T-helper 1 cell treated with Interleukin-12 subunit alpha and Interleukin-12 subunit beta and Interleukin-4 antibody, amounts not matched to agents 30 ng/mL and 1 ng/mL, for 36 hours (primary cell): ENCODE results near the gene TRIM37. TPM values are rescaled to one million over a fixed set of nuclear protein-coding genes. Genes with fewer than 3 reads are reported as not detected.
"Not testable (repeated sequence)": the region's sequence is repeated elsewhere in the genome, so short reads cannot be mapped to it uniquely, and the experiment has no call there.

ENCODE experiments used
- intact Hi-C: fragments of 100-400 bp; cut with micrococcal nuclease; formaldehyde crosslinking; loops from one replicate; pipeline ENCODE4 v1.15.1; 2024
- total RNA-seq: library from RNA; stranded (reverse); gene quantifications from 2 replicates; pipeline ENCODE4 v1.2.3, GENCODE V29; 2022

Gene TRIM37, protein sequence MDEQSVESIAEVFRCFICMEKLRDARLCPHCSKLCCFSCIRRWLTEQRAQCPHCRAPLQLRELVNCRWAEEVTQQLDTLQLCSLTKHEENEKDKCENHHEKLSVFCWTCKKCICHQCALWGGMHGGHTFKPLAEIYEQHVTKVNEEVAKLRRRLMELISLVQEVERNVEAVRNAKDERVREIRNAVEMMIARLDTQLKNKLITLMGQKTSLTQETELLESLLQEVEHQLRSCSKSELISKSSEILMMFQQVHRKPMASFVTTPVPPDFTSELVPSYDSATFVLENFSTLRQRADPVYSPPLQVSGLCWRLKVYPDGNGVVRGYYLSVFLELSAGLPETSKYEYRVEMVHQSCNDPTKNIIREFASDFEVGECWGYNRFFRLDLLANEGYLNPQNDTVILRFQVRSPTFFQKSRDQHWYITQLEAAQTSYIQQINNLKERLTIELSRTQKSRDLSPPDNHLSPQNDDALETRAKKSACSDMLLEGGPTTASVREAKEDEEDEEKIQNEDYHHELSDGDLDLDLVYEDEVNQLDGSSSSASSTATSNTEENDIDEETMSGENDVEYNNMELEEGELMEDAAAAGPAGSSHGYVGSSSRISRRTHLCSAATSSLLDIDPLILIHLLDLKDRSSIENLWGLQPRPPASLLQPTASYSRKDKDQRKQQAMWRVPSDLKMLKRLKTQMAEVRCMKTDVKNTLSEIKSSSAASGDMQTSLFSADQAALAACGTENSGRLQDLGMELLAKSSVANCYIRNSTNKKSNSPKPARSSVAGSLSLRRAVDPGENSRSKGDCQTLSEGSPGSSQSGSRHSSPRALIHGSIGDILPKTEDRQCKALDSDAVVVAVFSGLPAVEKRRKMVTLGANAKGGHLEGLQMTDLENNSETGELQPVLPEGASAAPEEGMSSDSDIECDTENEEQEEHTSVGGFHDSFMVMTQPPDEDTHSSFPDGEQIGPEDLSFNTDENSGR
- 24.9 and 26.3 TPM in 2 replicates for total RNA-seq

DNA sequence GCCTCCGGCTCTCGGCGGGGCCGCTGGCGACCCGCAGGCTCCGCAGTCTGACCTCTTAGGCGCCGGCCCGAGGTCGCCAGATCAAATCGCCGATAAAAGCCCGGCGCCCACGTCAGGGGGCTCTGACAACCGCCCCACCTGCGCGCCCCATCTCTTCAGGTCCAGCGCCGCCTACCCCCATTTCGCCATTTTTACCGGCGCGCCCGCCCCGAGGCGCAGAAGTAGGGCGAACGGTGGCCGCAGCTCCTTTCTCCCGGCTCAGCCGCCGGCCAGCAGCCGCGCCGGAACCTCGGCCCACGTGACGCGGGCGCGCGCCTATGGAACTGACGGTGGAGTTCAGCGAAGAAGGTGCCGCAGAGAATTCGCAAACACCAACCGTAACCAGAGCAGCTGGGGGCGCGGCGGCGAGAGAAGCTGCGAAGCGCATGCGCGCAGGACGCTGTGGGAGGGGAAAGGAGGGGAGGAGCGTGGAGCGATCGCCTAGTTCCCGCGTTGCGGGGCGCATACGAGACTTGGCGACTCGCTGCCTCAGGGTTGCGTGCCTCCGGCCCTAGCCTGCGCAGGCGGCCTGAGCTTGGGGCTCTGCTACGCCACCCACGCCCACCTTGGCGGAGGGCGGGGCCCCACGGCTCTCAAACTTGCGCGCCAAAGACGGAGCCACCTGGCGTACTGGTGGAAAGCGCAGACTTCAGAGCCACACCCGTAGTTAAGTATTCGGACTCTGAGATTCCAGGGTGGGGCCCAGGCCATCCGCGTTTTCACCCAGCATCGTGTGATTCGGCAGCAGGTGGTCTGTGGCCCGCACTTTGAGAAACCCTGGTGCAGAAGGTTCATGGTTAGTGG lies at the start of gene TRIM37:
Gene TRIM37 (minus strand): TSS at position 418 of the 843 bp plus-strand sequence. CDS start 419 bp downstream, outside the sequence.
- intact Hi-C loops: loop anchor here (1.0 to 10.0 kb wide), 16 partner anchors 49 to 1571 kb away; partner anchors contain the start of genes BCAS3, CLTC, DHX40 and GDPD1

DNA sequence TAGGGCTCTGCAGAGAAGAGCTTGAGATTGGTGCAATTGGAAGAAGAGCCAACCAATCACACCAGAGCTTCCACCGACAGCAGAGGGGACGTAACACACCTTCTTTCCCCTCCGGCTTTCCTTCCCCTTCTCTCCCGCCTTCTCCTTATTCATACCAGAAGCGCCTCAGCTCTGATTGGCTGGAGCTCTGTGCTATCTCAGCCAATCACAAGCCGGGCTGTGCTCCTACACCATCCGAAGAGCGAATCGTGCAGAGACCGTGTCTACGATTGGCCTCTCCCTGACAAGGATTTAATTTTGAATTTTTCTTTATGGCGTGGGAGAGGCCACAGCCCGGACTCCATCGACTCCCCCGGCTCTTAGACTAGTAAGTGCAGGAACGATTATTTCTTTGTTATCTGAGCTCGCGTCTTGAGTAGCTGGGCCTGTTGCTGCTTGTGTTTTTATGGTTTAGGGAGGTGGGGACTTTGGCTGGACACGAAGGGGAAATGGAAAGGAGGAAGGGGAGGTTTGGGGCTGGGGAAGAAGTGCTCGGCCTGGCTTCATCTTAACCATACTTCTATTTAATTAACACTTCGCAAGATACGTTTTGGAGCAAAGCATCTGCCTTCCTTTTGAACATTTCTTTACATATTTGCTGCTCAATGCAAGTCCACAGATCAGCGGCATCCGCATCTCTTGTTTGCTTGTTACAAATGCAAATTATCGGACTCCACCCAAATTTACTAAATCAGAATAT lies 48.9 kb upstream of the TRIM37 start, which contains the start of gene PRR11:
Gene PRR11 (plus strand): TSS at position 308 of the 739 bp plus-strand sequence. CDS start 14,007 bp downstream, outside the sequence.
- intact Hi-C loops: loop anchor here (1.0 to 5.0 kb wide), 15 partner anchors 49 to 1305 kb away; partner anchors contain the start of genes CLTC, GDPD1, MRPS23 and PTRH2

DNA sequence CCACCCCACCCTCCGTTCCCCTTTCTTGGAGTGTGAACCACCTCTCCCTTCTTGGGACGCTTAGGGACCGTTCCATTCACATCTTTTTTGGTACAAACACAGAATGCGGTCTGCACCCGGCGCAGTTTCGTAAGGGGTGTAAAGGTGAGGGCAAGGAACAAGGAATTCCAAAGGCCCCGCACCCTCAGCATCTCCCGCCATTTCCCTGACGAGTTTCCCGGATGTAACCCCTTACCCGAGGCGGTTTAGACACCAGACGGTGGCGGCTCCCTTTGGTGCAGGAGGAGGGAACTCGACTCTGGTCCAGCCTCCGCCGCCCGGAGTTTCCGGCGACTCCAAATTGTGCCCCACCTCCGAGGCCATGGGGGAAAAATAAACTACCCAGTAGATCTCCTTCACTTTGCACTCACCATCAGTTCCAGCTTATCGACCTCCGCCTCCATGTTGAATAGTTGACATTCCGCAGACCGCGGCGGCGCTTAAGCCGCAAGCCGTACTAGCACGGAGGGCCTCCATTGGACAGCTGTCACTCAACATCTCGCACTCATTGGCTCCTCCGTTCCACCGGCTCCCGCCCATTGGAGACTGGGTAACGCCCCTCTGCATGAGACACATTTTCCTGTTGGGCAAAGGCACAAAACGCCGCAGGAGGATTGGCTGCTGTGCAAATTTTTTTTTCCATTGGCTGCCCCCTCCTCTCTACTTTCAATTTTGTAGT lies 48.2 kb upstream of the TRIM37 start, which contains the start of gene SKA2:
Gene SKA2 (minus strand): TSS at position 466 of the 718 bp plus-strand sequence. CDS start 23 bp downstream, at position 443.
- intact Hi-C loops: loop anchor here (1.0 to 5.0 kb wide), 15 partner anchors 49 to 1304 kb away; partner anchors contain the start of genes CLTC, GDPD1, MRPS23 and PTRH2

DNA sequence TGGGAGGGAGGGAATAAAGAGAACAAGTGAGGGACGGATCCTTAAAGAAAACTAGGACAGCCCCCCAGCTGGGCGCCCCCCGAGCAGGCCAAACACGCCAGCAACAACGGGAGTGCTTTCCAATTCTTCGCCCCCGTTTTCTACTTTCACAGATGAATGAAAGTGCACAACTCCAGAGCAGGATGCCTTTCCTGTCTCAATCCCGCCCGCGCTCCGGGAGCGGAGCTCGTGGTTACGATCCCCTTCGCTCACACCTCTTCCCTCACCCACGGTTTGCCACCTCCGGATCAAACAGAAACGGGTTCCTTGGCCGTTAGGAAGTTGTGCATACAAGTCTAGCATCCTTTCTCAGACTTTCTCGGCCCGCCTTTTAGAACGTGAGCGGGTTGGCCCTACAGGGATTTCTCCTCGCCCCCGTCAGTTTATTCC lies 47.6 kb upstream of the TRIM37 start:
- intact Hi-C loops: loop anchor here (2.0 kb wide), 3 partner anchors 412 to 1304 kb away; partner anchors contain the start of genes MRPS23 and USP32

DNA sequence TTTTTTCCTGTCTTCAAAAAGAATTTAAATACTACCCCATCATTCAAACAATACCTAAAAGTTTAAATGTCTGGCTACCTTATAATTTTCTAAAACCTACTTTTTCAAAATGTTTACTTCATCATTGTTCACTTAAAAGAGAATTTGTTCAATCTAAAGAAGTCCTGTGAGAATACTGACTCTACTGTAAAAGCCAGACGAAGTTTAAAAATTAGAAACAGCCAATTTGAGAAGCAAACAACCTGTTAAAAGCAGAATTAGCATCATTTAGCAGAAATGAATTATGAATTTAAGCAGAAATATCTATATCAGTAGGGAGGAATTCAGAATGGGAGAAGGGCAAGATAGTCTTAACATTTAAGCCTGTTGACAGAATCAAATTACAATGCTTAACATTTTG lies 46.2 kb upstream of the TRIM37 start:
- intact Hi-C loops: no loop called here

DNA sequence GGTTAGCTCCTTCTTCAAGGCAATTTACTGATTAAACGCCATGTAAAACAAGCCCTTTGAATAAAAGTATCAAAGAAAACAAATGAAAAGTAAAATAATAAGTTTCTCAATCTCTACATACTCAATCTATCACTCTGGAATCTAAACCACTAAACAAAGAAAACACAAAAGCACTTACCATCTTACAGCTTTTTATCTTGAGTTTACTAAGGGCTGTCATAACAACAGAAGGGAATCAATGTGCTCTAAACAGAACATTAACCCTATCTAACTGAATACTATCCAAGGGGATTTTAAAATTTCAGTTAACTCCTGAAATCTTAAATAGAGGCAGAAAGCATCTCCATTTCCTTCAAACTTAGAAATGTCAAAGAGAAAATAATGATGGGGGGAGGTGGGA lies 44.9 kb upstream of the TRIM37 start:
- intact Hi-C loops: no loop called here

DNA sequence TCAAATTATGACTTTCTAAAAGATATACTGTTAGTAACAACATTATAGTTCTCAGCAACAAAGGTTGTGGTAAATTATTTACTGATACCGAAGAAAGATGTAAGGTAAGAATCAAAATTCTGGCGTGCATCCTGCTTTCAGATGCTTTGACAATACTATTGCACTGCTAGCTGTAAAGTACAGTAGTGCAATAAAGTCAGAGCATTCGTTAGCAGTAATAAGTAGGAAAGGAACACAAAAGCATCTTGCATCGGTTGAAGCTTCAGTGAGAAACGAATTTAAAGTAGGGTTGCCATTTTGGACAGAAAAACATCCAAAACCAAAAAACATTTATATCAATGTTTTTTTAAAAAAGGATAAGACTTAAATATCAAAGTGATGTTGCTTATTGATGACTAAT lies 44.3 kb upstream of the TRIM37 start:
- intact Hi-C loops: no loop called here

DNA sequence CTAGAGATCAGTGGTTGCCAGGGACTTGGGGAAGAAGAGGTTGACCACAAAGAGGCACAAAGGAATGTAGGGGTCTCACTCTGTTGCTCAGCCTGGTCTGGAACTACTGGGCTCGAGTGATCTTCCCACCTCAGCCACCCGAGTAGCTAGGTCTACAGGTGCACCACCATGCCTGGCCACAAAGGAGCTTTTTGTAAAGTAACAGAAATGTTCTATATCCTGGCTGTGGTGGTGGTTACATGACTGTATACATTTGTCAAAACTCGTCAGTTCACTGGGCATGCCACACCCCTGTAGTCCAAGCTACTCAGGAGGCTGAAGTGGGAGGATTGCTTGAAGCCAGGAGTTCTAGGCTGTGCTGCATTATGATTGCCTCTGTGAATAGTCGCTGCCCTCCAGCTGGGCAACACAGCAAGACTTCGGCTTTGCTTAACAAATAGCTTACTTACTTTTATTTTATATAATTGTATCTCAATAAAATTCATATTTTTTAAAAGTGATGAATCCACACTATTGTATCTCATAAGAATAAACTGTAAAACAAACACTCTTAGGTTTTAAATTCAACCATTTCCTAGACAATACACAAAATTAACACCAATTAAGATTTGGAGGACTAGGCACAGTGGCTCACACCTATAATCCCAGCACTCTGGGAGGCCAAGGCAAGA lies 43.3 kb upstream of the TRIM37 start:
- intact Hi-C loops: no loop called here

DNA sequence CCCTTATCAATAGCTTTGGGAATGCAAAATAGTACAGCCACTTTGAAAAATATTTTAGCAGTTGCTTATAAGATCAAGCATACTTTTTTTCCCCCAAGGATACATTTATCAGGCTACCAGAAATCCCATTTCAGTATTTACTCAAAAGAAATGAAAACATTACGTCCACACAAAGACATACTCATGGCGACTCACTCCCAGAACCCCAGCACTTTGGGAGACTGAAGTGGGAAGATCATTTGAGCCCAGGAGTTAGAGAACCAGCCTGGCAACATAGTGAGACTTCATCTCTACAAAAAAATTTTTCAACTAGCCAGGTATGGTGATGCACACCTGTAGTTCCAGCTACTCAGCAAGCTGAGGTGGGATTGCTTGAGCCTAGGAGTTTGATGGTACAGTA lies 42.4 kb upstream of the TRIM37 start:
- intact Hi-C loops: no loop called here

DNA sequence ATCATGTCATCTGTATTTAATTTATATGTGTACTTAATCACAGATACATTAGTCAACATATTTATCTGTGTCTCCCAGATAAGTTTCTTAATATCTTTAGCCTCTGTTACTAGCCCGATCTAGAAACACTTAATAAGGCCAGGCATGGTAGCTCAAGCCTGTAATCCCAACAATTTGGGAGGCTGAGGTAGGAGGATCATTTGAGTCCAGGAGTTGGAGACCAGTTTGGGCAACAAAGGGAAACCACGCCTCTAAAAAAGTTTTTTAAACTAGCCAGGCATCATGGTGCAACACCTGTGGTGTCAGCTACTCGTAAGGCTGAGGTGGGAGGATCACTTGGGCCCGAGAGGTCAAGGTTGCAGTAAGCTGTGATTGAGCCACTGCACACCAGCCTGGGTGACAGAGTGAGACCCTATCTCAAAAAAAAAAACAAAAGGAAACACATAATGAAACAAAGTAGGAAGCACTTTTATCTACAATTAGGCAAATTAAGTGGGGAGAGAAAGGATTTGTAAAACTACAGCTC lies 39.0 kb upstream of the TRIM37 start:
- intact Hi-C loops: no loop called here

DNA sequence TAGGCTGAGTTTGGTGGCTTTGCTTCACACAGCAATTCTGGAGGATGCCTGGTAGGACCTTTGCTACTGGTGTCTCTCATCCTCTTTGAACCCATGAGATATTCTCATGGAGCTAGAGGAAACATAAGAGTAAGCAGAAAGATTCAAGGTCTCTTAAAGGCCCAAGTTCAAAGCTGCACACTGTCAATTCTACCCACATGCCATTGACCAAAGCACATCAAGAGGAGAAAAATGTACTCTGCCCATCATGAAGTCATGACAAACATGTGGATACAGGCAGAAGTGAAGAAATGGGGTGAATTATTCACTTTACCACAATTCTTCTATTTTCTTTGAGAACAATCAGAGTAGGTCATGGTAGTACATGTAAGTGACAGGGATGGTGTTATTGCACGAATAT lies 35.2 kb upstream of the TRIM37 start:
- intact Hi-C loops: no loop called here

DNA sequence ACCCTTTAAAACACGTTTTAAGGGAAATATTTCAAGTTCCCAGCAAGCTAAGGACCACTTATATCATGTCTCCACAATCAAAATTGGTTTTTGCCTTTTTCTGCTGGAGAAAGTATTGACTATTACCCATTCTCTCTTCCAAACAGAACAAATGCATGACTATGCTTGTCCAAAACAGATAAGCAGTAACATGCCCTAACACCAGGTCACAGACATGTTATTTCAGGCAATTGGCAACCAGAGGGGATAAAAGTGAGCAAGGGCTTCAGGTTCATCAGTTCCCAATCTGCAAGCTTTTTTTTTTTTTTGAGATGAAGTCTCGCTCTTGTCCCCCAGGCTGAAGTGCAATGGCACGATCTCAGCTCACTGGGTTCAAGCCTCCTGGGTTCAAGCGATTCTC lies 33.3 kb upstream of the TRIM37 start:
- intact Hi-C loops: no loop called here

DNA sequence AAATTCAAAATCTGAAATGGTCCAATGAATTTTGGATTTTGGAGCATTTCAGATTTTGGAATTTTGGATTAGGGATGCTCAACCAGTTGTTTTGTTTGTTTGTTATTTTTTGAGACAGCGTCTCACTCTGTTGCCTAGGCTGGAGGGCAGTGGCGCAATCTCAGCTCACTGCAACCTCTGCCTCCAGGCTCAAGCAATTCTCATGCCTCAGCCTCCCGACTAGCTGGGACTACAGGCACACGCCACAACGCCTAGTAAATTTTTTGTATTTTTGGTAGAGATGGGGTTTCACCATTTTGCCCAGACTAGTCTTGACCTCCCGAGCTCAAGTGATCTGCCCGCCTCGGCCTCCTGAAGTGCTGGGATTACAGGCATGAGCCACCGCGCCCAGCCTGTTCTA lies 31.7 kb upstream of the TRIM37 start:
- intact Hi-C loops: not testable (repeated sequence)

DNA sequence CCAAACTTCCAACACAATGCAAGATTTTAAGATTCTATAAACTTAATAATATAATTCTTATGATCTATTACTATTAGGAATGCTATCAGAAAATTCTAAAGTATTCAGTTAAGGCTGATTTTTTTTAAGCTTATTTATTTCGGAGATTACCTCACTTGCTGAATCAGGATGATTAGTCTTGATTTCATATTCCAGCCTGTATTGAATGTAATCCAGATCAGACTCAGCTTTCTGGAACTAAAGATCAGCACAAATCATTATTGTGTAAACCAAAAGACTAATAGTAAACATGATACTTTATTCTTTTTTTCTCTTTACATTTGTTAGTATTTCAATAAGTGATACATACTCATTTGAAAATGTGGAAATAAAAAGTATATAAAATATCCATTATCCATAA lies 24.5 kb upstream of the TRIM37 start:
- intact Hi-C loops: no loop called here

DNA sequence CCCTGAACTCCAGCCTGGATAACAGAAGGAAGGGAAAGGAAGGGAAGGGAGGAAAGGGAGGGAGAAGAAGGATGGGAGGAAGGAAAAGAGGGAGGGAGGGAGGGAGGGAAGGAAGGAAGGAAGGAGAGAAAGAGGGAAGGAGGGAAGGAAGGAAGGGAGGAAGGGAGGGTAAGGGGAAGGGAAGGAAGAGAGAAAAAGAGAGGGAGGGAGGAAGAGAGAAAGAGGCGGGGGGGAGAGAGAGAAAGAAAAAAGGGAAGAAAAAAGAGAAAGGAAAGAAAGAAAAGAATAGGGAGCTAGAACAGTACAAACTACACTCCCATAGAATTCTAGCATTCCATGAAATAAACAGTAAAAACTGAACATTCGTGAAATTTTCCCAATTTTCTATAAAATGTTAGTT lies 23.1 kb upstream of the TRIM37 start:
- intact Hi-C loops: no loop called here

DNA sequence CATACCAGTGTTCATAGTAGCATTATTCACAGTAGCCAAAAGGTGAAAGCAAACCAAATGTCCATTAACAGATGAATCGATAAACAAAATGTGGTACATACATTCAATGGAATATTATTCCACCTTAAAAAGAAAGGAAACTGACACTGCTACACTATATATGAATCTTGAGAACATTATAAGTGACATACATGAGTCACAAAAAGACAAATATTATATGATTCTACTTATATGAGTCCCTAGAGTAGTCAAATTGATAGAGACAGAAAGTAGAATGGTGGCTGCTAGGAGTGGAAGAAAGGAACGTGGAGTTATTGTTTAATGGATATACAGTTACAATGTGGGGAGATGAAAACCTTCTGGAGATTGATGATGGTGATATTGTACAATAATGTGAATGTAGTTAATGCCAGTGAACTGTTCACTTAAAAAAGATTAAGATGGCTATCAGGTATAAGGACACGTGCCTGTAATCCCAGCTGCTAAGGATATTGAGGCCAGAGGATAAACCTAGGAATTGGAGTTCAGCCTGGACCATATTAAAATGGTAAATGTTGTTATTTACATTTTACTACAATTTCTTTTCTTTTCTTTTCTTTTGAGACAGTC lies 20.2 kb upstream of the TRIM37 start:
- intact Hi-C loops: no loop called here

DNA sequence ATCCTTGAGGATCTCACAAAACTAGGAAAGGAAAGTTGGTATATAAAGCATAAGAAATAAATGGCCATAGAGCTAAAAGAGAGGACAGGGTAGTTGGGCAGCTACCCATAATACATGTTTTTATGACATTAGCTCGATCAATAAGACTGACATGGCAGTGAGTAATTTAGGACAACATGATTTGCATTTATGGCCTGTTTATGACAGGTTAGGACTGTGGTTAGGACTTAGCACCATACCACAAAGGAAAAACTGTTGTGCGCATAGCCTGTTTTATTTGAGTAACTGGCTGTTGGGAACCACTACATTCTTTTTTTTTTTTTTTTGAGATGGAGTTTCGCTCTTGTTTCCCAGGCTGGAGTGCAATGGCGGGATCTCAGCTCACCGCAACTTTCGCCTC lies 18.0 kb upstream of the TRIM37 start:
- intact Hi-C loops: no loop called here
